NCI-H128 (cell line): ENCODE measurements around the gene P4HB.

Experiments
- DNase-seq: peaks from one replicate; lab custom pipeline; 2025; ENCODE audit not compliant: unreplicated experiment; lab: John Stamatoyannopoulos, UW

Gene P4HB

GRCh38 chr17:81869221-81870130 lies 9.1 kb upstream of the P4HB start:
- DNase-seq = no peak

DNA sequence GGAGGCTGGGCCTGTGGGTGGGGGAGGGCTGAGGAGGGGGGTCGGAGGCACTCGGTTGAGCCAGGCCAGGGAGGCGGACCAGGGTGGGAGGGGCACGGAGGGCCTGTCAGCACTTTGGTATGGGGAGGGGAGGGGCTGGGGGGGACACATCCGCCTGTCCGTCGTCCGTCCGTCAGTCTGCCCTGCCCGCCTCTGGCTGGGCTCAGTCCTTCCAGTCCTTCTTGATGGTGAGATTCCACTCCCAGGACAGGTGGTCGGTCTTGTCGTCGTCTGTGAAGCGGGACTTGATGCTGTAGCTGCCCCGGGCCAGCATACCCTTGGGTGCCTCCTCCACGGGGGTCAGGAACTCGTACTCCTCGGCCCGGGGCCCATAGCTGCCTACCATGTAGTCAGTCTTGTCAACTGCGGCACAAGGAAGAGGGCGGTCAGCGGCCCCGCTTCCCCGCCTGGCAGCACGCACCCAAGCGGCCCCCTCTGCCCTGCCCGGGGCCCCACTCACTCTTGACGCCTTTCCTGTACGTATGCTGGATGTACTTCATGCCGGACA lies 8.4 kb upstream of the P4HB start:
- no peak for DNase-seq

DNA sequence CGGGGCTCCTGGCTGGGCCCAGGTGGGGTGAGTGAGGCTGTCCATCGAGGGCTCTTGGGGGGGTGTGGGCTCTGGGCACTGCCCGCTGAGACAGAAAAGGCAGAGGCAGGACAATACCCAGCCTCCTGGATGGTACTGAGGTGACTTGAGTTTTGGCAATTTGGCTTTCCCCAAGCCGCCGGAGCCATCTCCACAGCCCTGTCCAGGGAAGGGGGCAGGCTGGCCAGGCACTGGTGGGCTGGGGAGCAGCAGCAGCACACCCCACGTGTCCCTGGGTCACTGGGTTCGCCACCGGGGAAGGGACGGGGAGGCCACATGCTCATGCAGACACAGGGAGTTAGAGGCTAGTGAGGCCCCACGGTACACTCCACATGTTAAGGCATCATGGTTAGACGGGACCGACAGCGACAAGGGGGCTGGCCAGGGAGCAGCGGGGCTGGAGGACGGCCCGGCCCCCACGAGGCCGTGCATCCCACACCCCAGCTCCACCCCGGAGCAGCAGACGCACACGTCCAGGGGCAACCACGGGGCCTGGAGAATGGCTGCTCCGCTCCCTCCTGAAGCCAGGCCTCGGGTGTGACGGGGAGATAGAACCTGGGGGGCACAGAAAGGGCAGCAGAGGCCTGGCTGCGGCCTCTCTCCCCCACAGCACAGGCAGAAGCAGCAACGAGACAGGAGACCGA lies 7.8 kb upstream of the P4HB start:
- no peak for DNase-seq

GRCh38 chr17:81867170-81867990 lies 7.0 kb upstream of the P4HB start:
- no peak for DNase-seq

GRCh38 chr17:81866440-81867169 lies 6.3 kb upstream of the P4HB start:
- DNase-seq = no peak

GRCh38 chr17:81865733-81866439 lies 5.6 kb upstream of the P4HB start:
- no peak for DNase-seq

GRCh38 chr17:81865358-81865732 lies 5.0 kb upstream of the P4HB start:
- DNase-seq = no peak

GRCh38 chr17:81863833-81864768 lies 3.8 kb upstream of the P4HB start:
- no peak for DNase-seq

DNA sequence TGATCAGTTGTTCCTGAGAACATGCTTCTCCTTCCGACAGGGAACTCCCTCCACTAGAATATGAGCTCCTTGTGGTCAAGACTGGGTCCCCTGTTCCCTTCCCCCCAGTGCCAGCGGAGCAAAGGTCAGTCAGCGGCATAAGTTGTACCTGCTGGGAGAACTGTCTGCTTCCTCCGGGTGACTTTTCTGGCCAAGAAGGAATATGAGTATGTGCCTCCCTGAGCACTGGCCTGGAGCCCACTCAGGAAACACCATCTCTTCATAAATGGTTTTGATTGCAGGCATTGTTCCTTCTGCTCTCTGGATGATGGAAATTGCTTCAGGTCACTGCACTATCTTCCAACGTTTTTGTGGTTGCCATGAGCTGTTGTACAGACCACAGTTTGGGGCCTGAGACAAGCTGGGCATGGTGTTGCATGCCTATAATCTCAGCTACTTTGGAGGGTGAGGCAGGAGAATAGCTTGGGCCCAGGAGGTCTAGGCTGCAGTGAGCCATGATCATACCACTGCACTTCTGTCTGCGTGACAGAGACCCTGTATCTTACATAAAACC lies 2.9 kb upstream of the P4HB start:
- no peak for DNase-seq

GRCh38 chr17:81860756-81861568 lies 627 bp upstream of the P4HB start:
- DNase-seq = peak; percentile 99

GRCh38 chr17:81858967-81859905 lies 1.1 kb downstream of the P4HB start:
- no peak for DNase-seq

DNA sequence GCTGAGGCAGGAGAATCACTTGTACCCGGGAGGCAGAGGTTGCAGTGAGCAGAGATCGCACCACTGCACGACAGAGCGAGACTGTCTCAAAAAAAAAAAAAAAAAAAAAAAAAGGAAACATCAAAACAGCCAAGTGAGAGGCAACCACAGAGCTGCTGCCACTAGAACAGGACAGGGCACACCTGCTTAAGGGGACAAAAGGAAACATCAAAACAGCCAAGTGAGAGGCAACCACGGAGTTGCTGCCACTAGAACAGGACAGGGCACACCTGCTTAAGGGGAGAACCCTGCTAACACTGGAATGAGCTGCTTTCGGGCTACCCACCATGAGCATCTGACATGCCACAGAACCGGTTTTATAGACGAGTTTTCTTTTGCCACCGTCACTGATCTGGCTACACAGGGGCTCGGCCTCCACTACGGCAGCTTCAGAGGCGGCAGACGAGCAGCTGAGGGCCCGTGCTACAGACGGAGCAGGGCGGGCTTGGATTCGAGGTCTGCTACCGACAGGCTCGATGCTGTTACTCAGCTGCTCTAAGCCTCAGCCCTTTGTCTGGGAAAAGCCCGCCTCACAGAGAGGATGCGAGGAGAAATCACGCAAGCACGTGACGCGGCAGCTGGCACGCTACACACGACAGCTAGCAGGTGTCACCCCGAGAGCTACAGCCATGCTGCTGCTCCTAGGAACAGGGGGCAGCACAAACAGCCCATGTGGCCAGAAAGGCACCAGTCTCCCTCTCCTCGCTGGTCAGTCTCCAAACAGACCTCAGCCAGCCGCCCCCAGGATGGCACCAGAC lies 2.0 kb downstream of the P4HB start:
- DNase-seq = no peak

- no peak for DNase-seq
Observed at GRCh38 chr17:81854974-81855774, 5.2 kb downstream of the P4HB start.

- no peak for DNase-seq
Observed at GRCh38 chr17:81852237-81852636, 8.1 kb downstream of the P4HB start.

- DNase-seq = no peak
Observed at GRCh38 chr17:81851423-81851822, 8.9 kb downstream of the P4HB start.
